Activated CD8-positive, alpha-beta T cell treated with anti-CD3 and anti-CD28 coated beads for 36 hours (primary cell): ENCODE data around the gene PLA2G3. TPM values are rescaled to one million over a fixed set of nuclear protein-coding genes. Genes with fewer than 3 reads are reported as not detected.

Source experiments
- ATAC-seq: fragments of 200-7000 bp; cut with Tn5 transposase; one replicate; pipeline ENCODE4 v1.10.0; 2021; ENCODE audit warnings: mild to moderate bottlenecking, moderate library complexity
- CTCF ChIA-PET: fragments of 350-600 bp; sonication (Branson Sonifier 250); formaldehyde crosslinking; loops from one replicate; lab custom pipeline; 2021; ENCODE audit warnings: antibody characterized with exemption; lab: Charles Lee
- POLR2A ChIA-PET: fragments of 350-600 bp; sonication (Branson Sonifier 250); formaldehyde crosslinking; loops from one replicate; lab custom pipeline; 2021; ENCODE audit warnings: antibody characterized with exemption; lab: Charles Lee
- DNase-seq: peaks from one replicate; pipeline ENCODE4 v3.0.0-alpha.2; 2020
- H3K27ac Mint-ChIP-seq: one replicate; pipeline ENCODE4 v1.8.0; 2021; ENCODE audit warnings: mild to moderate bottlenecking, mixed read lengths
- H3K27me3 Mint-ChIP-seq: one replicate; pipeline ENCODE4 v1.8.0; 2021; ENCODE audit warnings: mixed read lengths
- H3K36me3 Mint-ChIP-seq: one replicate; pipeline ENCODE4 v1.8.0; 2021; ENCODE audit warnings: low read depth, mixed read lengths
- H3K4me1 Mint-ChIP-seq: one replicate; pipeline ENCODE4 v1.8.0; 2021; ENCODE audit warnings: low read depth, mixed read lengths
- H3K4me3 Mint-ChIP-seq: one replicate; pipeline ENCODE4 v1.8.0; 2021; ENCODE audit warnings: mild to moderate bottlenecking, moderate library complexity, mixed read lengths
- H3K9me3 Mint-ChIP-seq: one replicate; pipeline ENCODE4 v1.8.0; 2021; ENCODE audit warnings: mixed read lengths
- intact Hi-C: fragments of 100-400 bp; cut with micrococcal nuclease; formaldehyde crosslinking; loops from one replicate; pipeline ENCODE4 v1.10.0; 2022
- total RNA-seq, 2 experiments: library from RNA; stranded (reverse); gene quantifications; one replicate each; pipeline ENCODE4 v1.2.3, GENCODE V29; 2021
- TF ChIP-seq, protein P1 (sequence below): fragments of 200-600 bp; IDR thresholded peaks from one replicate; pipeline ENCODE4 v1.8.0; 2022; ENCODE audit warnings: antibody characterized with exemption, mild to moderate bottlenecking

PLA2G3 gene, protein sequence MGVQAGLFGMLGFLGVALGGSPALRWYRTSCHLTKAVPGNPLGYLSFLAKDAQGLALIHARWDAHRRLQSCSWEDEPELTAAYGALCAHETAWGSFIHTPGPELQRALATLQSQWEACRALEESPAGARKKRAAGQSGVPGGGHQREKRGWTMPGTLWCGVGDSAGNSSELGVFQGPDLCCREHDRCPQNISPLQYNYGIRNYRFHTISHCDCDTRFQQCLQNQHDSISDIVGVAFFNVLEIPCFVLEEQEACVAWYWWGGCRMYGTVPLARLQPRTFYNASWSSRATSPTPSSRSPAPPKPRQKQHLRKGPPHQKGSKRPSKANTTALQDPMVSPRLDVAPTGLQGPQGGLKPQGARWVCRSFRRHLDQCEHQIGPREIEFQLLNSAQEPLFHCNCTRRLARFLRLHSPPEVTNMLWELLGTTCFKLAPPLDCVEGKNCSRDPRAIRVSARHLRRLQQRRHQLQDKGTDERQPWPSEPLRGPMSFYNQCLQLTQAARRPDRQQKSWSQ
- total RNA-seq: not detected

DNA sequence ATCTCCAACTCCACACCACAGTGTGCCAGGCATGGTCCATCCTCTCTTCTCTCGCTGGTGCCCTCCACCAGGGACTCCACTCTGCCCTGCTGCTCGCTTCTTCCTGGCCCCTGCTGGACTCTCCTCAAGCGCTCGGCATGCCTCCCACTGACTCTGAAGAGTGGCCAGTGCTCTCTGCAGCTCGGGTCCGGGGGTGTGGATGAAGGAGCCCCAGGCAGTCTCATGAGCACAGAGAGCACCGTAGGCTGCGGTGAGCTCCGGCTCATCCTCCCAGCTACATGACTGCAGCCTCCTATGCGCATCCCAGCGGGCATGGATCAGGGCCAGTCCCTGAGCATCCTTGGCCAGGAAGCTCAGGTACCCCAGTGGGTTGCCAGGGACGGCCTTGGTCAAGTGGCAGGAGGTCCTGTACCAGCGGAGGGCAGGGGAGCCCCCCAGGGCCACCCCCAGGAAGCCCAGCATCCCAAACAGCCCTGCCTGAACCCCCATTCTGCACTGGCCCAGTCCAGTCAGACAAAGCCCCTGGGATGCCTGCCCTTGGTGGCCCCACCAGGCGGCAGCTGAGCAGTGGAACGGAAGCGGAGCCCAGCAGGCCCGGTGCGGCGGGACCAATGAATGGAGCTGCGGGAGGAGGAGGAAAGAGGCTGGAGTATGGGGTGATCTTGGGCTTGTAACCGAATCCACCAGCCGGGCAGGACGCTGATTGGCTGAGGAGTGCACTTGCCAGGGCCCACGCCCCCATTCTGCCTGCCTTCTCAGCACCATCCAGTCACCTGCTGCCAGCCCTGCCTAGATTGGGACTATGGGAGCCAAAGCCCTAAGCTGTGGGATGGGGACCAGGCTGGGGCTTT is at the start of gene PLA2G3:
PLA2G3 (minus strand) TSS at position 643 of the 851 bp plus-strand sequence; CDS start at position 489, 154 bp downstream.
- CTCF ChIA-PET: interaction anchor here (1.2 kb wide), 1 partner anchor 133 kb away, joined by 3 read pairs; no protein-coding TSS in a partner anchor
- H3K4me1 Mint-ChIP-seq: no peaks in the 10 kb centered on the region
- ATAC-seq (no peak), DNase-seq (no peak)
- H3K36me3 Mint-ChIP-seq: no peaks in the 10 kb centered on the region
- no peaks in the 10 kb centered on the region for H3K27me3 Mint-ChIP-seq
- H3K27ac Mint-ChIP-seq: no peak within 1 kb of the TSS
- H3K9me3 Mint-ChIP-seq: peaks cover 7% of the 10 kb centered on the region
- POLR2A ChIA-PET: interaction anchor here (1.1 kb wide), 1 partner anchor 71 kb away, joined by 3 read pairs; no protein-coding TSS in a partner anchor
- TF ChIP-seq, protein P1, sequence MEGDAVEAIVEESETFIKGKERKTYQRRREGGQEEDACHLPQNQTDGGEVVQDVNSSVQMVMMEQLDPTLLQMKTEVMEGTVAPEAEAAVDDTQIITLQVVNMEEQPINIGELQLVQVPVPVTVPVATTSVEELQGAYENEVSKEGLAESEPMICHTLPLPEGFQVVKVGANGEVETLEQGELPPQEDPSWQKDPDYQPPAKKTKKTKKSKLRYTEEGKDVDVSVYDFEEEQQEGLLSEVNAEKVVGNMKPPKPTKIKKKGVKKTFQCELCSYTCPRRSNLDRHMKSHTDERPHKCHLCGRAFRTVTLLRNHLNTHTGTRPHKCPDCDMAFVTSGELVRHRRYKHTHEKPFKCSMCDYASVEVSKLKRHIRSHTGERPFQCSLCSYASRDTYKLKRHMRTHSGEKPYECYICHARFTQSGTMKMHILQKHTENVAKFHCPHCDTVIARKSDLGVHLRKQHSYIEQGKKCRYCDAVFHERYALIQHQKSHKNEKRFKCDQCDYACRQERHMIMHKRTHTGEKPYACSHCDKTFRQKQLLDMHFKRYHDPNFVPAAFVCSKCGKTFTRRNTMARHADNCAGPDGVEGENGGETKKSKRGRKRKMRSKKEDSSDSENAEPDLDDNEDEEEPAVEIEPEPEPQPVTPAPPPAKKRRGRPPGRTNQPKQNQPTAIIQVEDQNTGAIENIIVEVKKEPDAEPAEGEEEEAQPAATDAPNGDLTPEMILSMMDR: no peak
- intact Hi-C loops: no loop called here
- no peak within 1 kb of the TSS for H3K4me3 Mint-ChIP-seq

DNA sequence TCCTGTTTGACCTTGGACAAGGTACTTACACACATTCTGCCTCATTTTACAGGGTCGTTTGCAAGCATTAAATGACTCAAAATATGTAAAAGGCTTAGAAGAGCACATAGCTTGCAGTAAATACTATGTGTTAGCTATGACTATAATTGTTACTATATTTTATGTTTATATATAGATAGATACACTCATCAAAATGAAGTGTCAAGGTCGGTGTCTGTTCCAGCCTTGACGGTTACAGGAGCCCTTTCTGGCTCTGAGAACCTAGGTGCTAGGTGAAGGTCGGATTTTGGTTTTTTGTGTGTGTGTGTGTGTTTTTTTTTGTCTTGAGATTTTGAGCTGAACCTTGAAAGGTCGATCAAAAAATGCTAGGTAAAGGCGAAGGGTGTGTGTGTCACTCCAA is 47.3 kb upstream of the PLA2G3 start:
- POLR2A ChIA-PET: no interaction called here
- Mint-ChIP-seq H3K27ac (no peak overlapping the region), H3K4me1 (no peaks in the 10 kb centered on the region), H3K4me3 (no peak overlapping the region), H3K36me3 (peaks cover 8% of the 10 kb centered on the region), H3K9me3 (no peaks in the 10 kb centered on the region), H3K27me3 (no peaks in the 10 kb centered on the region)
- intact Hi-C loops: no loop called here
- CTCF ChIA-PET: interaction anchor here (0.5 kb wide), 1 partner anchor 23 kb away, joined by 3 read pairs; no protein-coding TSS in a partner anchor
- TF ChIP-seq, protein P1: no peak
- ATAC-seq (no peak), DNase-seq (no peak)

DNA sequence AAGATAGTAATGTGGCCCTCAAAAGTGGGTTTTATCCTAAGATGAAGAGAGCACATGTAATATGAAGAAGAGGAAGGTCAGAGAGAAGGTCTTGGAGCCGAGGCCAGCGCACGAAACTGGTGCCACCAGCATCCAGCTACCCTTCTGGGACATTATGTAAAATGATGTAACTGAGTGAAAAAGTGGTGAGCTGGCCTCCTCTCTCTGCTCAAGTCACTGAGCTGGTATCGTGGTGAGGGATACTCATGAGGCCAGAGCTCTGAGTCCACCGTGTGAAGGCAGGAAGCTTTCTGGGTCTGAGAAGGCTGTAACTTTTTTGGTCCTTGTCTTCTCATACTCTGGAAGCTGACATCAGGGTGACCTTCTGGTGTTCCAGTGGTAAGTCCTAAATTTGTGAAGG is 44.7 kb upstream of the PLA2G3 start:
- H3K27ac Mint-ChIP-seq: no peak overlapping the region

DNA sequence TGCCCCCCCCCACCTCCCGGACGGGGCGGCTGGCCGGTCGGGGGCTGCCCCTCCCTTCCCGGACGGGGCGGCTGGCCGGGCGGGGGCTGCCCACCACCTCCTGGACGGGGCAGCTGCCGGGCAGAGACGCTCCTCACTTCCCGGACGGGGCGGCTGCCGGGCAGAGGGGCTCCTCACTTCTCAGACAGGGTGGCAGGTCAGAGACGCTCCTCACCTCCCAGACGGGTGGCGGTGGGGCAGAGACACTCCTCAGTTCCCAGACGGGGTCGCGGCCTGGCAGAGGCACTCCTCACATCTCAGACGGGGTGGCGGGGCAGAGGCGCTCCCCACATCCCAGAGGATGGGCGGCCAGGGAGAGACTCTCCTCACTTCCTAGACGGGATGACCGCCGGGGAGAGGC is 43.7 kb upstream of the PLA2G3 start:
- ChIA-PET CTCF (no interaction called here), POLR2A (no interaction called here)
- intact Hi-C loops: no loop called here
- no peak for ATAC-seq
- TF ChIP-seq, protein P1: no peak
- H3K4me3 Mint-ChIP-seq: no peak overlapping the region
- peaks cover 6% of the 10 kb centered on the region for H3K4me1 Mint-ChIP-seq
- peaks cover 2% of the 10 kb centered on the region for H3K9me3 Mint-ChIP-seq
- H3K27me3 Mint-ChIP-seq: no peaks in the 10 kb centered on the region
- no peak overlapping the region for H3K27ac Mint-ChIP-seq
- H3K36me3 Mint-ChIP-seq: peaks cover 11% of the 10 kb centered on the region
- DNase-seq: no peak

More for the DNA sequence above, 44.7 kb upstream of the PLA2G3 start:
- Mint-ChIP-seq H3K36me3 (peaks cover 10% of the 10 kb centered on the region), H3K27me3 (no peaks in the 10 kb centered on the region), H3K9me3 (peaks cover 2% of the 10 kb centered on the region), H3K4me1 (peaks cover under 1% of the 10 kb centered on the region), H3K4me3 (no peak overlapping the region)
- POLR2A ChIA-PET: interaction anchor here (0.6 to 1.1 kb wide), 2 partner anchors 12 to 145 kb away, joined by 3 read pairs; no protein-coding TSS in a partner anchor
- DNase-seq (no peak), ATAC-seq (no peak)
- CTCF ChIA-PET: no interaction called here
- intact Hi-C loops: no loop called here
- TF ChIP-seq, protein P1: no peak
